ENCODE data around the gene APLP1. TPM values are rescaled to one million over a fixed set of nuclear protein-coding genes. Genes with fewer than 3 reads are reported as not detected.
"Not testable (repeated sequence)": the region's sequence is repeated elsewhere in the genome, so short reads cannot be mapped to it uniquely, and the experiment has no call there.

The APLP1 gene
- total and polyA plus RNA-seq, 3 donors from 2014 or later, result 37.9 to 54.3 (median 45.7) TPM

DNA sequence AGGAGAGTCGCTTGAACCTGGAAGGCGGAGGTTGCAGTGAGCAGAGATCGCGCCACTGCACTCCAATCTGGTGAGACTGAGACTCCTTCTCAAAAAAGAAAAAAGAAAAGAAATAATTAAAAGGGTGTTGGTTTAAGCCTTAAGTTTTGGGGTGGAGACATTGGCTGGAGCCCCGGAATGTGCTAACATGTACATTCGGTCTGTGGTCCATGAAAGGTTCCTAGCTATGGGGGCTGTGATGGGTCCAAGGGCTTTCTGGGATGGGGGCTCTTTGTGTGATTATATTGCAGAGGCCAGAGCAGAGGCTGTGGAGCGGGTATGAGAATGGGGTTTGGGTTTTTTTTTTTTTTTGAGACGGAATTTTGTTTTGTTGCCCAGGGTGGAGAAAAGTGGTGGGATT lies 17.5 kb downstream of the APLP1 start:
- H3K4me1 ChIP-seq, result no peaks in the 10 kb centered on the region
- TF ChIP-seq CTCF (IDR thresholded peaks at IDR 0.05) (no peak), POLR2A (IDR thresholded peaks at IDR 0.05) (no peak)
- H3K27me3 ChIP-seq, result no peaks in the 10 kb centered on the region
- intact Hi-C loops (cut with DNase I; ENCODE audit: low total_unique reads), result no loop called here
- DNase-seq, result no peak
- H3K27ac ChIP-seq, result no peak overlapping the region
- H3K9me3 ChIP-seq, result no peaks in the 10 kb centered on the region
- no peaks in the 10 kb centered on the region for H3K36me3 ChIP-seq (ENCODE audit: low read depth, missing control alignments)
- H3K4me3 ChIP-seq, result no peak overlapping the region
- 91 to 94% methylated on average over 7 to 8 of the region's 8 CpGs for WGBS, 2 donors

DNA sequence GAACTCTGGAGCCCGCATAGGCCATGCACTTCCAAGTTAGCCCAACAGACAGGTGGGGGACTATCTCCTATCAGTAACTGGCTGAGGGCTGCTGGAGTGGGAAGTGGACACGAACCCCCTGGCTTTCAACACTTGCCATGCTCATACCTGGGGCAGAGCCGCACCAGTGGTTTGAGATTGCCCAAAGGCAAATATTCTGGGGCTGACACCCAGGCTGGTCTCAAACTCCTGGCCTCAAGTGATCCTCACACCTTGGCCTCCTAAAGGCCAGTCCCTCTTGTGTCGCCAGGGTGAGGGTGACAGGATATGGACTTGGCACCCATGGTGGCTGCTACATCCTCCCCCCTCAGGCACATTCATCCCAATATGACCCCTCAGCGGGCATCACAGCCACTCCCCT lies 18.8 kb downstream of the APLP1 start:
- Histone ChIP-seq H3K4me1 (no peaks in the 10 kb centered on the region), H3K4me3 (no peak overlapping the region), H3K27me3 (no peaks in the 10 kb centered on the region), H3K36me3 (ENCODE audit: low read depth, missing control alignments) (no peaks in the 10 kb centered on the region), H3K27ac (no peak overlapping the region), H3K9me3 (no peaks in the 10 kb centered on the region)
- intact Hi-C loops (cut with DNase I; ENCODE audit: low total_unique reads), result no loop called here
- WGBS, 2 donors, result 90% methylated on average over 5 of the region's 5 CpGs
- TF ChIP-seq POLR2A (IDR thresholded peaks at IDR 0.05) (no peak), CTCF (IDR thresholded peaks at IDR 0.05) (no peak)
- DNase-seq, result no peak

- H3K27me3 ChIP-seq, result no peaks in the 10 kb centered on the region
- no peak overlapping the region for H3K4me3 ChIP-seq
- intact Hi-C loops (cut with DNase I; ENCODE audit: low total_unique reads), result no loop called here
- TF ChIP-seq CTCF (IDR thresholded peaks at IDR 0.05), result no peak
- TF ChIP-seq POLR2A (IDR thresholded peaks at IDR 0.05), result no peak
- H3K9me3 ChIP-seq, result no peaks in the 10 kb centered on the region
- H3K27ac ChIP-seq, result no peak overlapping the region
- H3K4me1 ChIP-seq, result no peaks in the 10 kb centered on the region
- DNase-seq, result no peak
- 91 to 96% methylated on average over 9 of the region's 9 CpGs for WGBS, 2 donors
- no peaks in the 10 kb centered on the region for H3K36me3 ChIP-seq (ENCODE audit: low read depth, missing control alignments)
Measured at GRCh38 chr19:35888398-35888797, 20.0 kb downstream of the APLP1 start.

- H3K4me1 ChIP-seq, result no peaks in the 10 kb centered on the region
- WGBS, 2 donors, result 93 to 94% methylated on average over 6 to 18 of the region's 18 CpGs
- TF ChIP-seq CTCF (IDR thresholded peaks at IDR 0.05) (no peak), POLR2A (IDR thresholded peaks at IDR 0.05) (no peak)
- no peak overlapping the region for H3K4me3 ChIP-seq
- no peaks in the 10 kb centered on the region for H3K9me3 ChIP-seq
- no peaks in the 10 kb centered on the region for H3K36me3 ChIP-seq (ENCODE audit: low read depth, missing control alignments)
- intact Hi-C loops (cut with DNase I; ENCODE audit: low total_unique reads), result no loop called here
- H3K27ac ChIP-seq, result no peak overlapping the region
- no peaks in the 10 kb centered on the region for H3K27me3 ChIP-seq
- DNase-seq, result no peak
Measured at GRCh38 chr19:35889370-35890112, 21.2 kb downstream of the APLP1 start.

DNA sequence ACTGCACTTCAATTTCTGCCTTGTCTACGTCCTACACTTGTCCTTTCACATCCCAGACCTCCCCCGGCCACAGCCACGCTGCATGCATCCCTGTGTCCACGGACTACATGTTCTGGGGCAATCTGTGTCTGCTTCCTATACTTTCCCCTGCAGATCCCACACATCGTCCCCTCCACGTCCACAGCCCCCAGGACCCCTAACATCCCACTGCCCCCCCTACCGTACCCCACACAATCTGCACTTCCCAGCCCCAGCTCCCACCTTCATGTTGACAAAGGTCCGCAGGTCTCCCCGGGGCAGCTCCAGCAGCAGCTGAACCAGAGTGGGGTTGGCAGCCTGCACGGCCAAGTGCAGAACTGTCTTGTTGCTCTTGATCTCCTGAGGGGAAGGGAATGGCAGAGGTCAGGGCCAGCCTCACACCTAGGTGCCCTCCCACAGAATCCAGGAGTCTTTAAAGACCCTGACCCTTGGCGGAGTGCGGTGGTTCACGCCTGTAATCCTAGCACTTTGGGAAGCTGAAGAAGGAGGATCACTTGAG lies 21.8 kb downstream of the APLP1 start:
- 89 to 95% methylated on average over 10 to 13 of the region's 13 CpGs for WGBS, 2 donors

GRCh38 chr19:35891819-35892218 lies 23.4 kb downstream of the APLP1 start:
- DNase-seq; H3K4me3 ChIP-seq; H3K36me3 ChIP-seq (ENCODE audit: low read depth, missing control alignments); H3K27ac ChIP-seq; intact Hi-C loops (cut with DNase I; ENCODE audit: low total_unique reads); H3K27me3 ChIP-seq; H3K9me3 ChIP-seq; H3K4me1 ChIP-seq: not testable (repeated sequence)
- WGBS, 2 donors, result 94 to 98% methylated on average over 3 of the region's 3 CpGs

More for the DNA sequence above, 21.8 kb downstream of the APLP1 start:
- H3K27ac ChIP-seq, result no peak overlapping the region
- no peaks in the 10 kb centered on the region for H3K4me1 ChIP-seq
- H3K9me3 ChIP-seq, result no peaks in the 10 kb centered on the region
- no peak overlapping the region for H3K4me3 ChIP-seq
- H3K36me3 ChIP-seq (ENCODE audit: low read depth, missing control alignments), result no peaks in the 10 kb centered on the region
- DNase-seq, result no peak
- intact Hi-C loops (cut with DNase I; ENCODE audit: low total_unique reads), result no loop called here
- TF ChIP-seq POLR2A (IDR thresholded peaks at IDR 0.05) (no peak), CTCF (IDR thresholded peaks at IDR 0.05) (no peak)
- no peaks in the 10 kb centered on the region for H3K27me3 ChIP-seq
